Fibroblast of lung (primary cell): Measurements from ENCODE around the gene ELAVL1. TPM values are rescaled to one million over a fixed set of nuclear protein-coding genes. Genes with fewer than 3 reads are reported as not detected.

ENCODE experiments used
- DNase-seq, 2 donors: peaks; one replicate each; pipeline versions ENCODE4 v3.0.0 to v3.0.0-alpha.2; 2010; ENCODE audit warnings: low read depth in 2 of 2
- H2AFZ ChIP-seq: 2 replicates; pipeline ENCODE4 v1.5.1; 2012; ENCODE audit warnings: low read length, control low read depth, inconsistent platforms
- H3K27ac ChIP-seq: 2 replicates; pipeline ENCODE4 v1.5.1; 2011; ENCODE audit warnings: low read length, control low read depth; ENCODE audit not compliant: insufficient read depth
- H3K27me3 ChIP-seq: 2 replicates; pipeline ENCODE4 v1.5.1; 2011; ENCODE audit warnings: mild to moderate bottlenecking, low read length; ENCODE audit not compliant: control insufficient read depth, insufficient read depth
- H3K36me3 ChIP-seq: 2 replicates; pipeline ENCODE4 v1.5.1; 2011; ENCODE audit warnings: low read length; ENCODE audit not compliant: control insufficient read depth, insufficient read depth
- H3K4me1 ChIP-seq: 2 replicates; pipeline ENCODE4 v1.5.1; 2011; ENCODE audit warnings: low read length; ENCODE audit not compliant: control insufficient read depth, insufficient read depth; ENCODE audit errors: extremely low read depth
- H3K4me2 ChIP-seq: 2 replicates; pipeline ENCODE4 v1.5.1; 2011; ENCODE audit warnings: low read length, control low read depth; ENCODE audit not compliant: insufficient read depth; ENCODE audit errors: extremely low read depth
- H3K4me3 ChIP-seq, 4 experiments: fragments of 200-600 bp in 1 of 4; sonication (generic) in 1 of 4; replicated peaks in 1 of 4; 2 replicates each; pipeline ENCODE4 v1.5.1; 2011 to 2016; ENCODE audit warnings: low read length in 4 of 4, low read depth in 3 of 4, mild to moderate bottlenecking in 3 of 4, control low read depth in 2 of 4, inconsistent platforms in 1 of 4, mixed read lengths in 1 of 4; ENCODE audit not compliant: insufficient read depth in 1 of 4; ENCODE audit errors: control extremely low read depth in 1 of 4
- H3K79me2 ChIP-seq: 2 replicates; pipeline ENCODE4 v1.5.1; 2012; ENCODE audit warnings: mild to moderate bottlenecking, low read length, inconsistent platforms; ENCODE audit not compliant: control insufficient read depth, insufficient read depth
- H3K9ac ChIP-seq: 2 replicates; pipeline ENCODE4 v1.5.1; 2011; ENCODE audit warnings: mild to moderate bottlenecking, low read length, control low read depth; ENCODE audit not compliant: insufficient read depth
- H3K9me3 ChIP-seq: 2 replicates; pipeline ENCODE4 v1.5.1; 2012; ENCODE audit warnings: low read depth, low read length; ENCODE audit not compliant: control insufficient read depth, insufficient read depth
- H4K20me1 ChIP-seq: 2 replicates; pipeline ENCODE4 v1.5.1; 2011; ENCODE audit warnings: low read length; ENCODE audit not compliant: control insufficient read depth, insufficient read depth; ENCODE audit errors: extremely low read depth
- CTCF ChIP-seq, 2 donors: IDR thresholded peaks in 1 of 2; conservative IDR thresholded peaks in 1 of 2; 1 replicate in 1 of 2; 2 replicates in 1 of 2; pipeline ENCODE4 v1.5.1; 2011 to 2012; ENCODE audit warnings: low read length in 2 of 2, control low read depth in 1 of 2, inconsistent platforms in 1 of 2, low read depth in 1 of 2, mild to moderate bottlenecking in 1 of 2
- EZH2 ChIP-seq: IDR thresholded peaks from 2 replicates; pipeline ENCODE4 v1.5.1; 2012; ENCODE audit warnings: low read length, control low read depth, mild to moderate bottlenecking; ENCODE audit errors: missing control alignments
- polyA plus RNA-seq, 2 donors: library from polyadenylated mRNA; depleted of rRNA in 1 of 2; stranded (reverse) in 1 of 2; unstranded in 1 of 2; fragments of >200 nt; gene quantifications; 2 replicates each; pipeline ENCODE4 v1.2.1, GENCODE V29; 2011 to 2012; ENCODE audit warnings: missing spikeins in 1 of 2
- total RNA-seq: library from RNA; depleted of rRNA; stranded (reverse); fragments of >200 nt; gene quantifications from 2 replicates; pipeline ENCODE4 v1.2.1, GENCODE V29; 2014

ELAVL1 gene
- total and polyA plus RNA-seq, 2 donors (not counting 1 experiment from before 2014, with no cell fraction given): 15.2 to 61.6 TPM

- H3K4me3 ChIP-seq: no peak overlapping the region
- TF ChIP-seq EZH2: no peak
- TF ChIP-seq CTCF (conservative IDR thresholded peaks at IDR 0.05 in 1 of 2, IDR thresholded peaks at IDR 0.05 in 1 of 2; ENCODE audit: low read depth in 1 of 2, low read length in 2 of 2): no peak
- no peak overlapping the region for H3K9ac ChIP-seq
- no peaks in the 10 kb centered on the region for H3K4me1 ChIP-seq
- H4K20me1 ChIP-seq: peaks cover 2% of the 10 kb centered on the region
- no peak overlapping the region for H3K27ac ChIP-seq
- H3K9me3 ChIP-seq: no peaks in the 10 kb centered on the region
- H2AFZ ChIP-seq: no peak overlapping the region
- H3K4me2 ChIP-seq: no peak overlapping the region
- H3K36me3 ChIP-seq: peaks cover 13% of the 10 kb centered on the region
- DNase-seq: no peak
- no peaks in the 10 kb centered on the region for H3K79me2 ChIP-seq
- H3K27me3 ChIP-seq: no peaks in the 10 kb centered on the region
Observed at GRCh38 chr19:7969555-7969939, 35.9 kb downstream of the ELAVL1 start.

GRCh38 chr19:7968796-7969554 is 36.5 kb downstream of the ELAVL1 start:
- no peaks in the 10 kb centered on the region for H3K27me3 ChIP-seq
- H3K79me2 ChIP-seq: no peaks in the 10 kb centered on the region
- no peak overlapping the region for H3K4me2 ChIP-seq
- no peak overlapping the region for H3K9ac ChIP-seq
- no peak overlapping the region for H2AFZ ChIP-seq
- peaks cover 13% of the 10 kb centered on the region for H3K36me3 ChIP-seq
- TF ChIP-seq CTCF (conservative IDR thresholded peaks at IDR 0.05 in 1 of 2, IDR thresholded peaks at IDR 0.05 in 1 of 2; ENCODE audit: low read depth in 1 of 2, low read length in 2 of 2) (no peak), EZH2 (no peak)
- peaks cover 2% of the 10 kb centered on the region for H4K20me1 ChIP-seq
- H3K27ac ChIP-seq: no peak overlapping the region
- H3K9me3 ChIP-seq: no peaks in the 10 kb centered on the region
- no peak overlapping the region for H3K4me3 ChIP-seq
- peak in 1 of 2 donors; percentile 24 for DNase-seq
- no peaks in the 10 kb centered on the region for H3K4me1 ChIP-seq

GRCh38 chr19:7968008-7968795 is 37.2 kb downstream of the ELAVL1 start:
- Histone ChIP-seq H3K79me2 (no peaks in the 10 kb centered on the region), H3K9ac (no peak overlapping the region), H3K27me3 (no peaks in the 10 kb centered on the region), H3K9me3 (no peaks in the 10 kb centered on the region), H4K20me1 (peaks cover 2% of the 10 kb centered on the region), H3K4me3 (no peak overlapping the region), H3K27ac (no peak overlapping the region), H3K4me1 (no peaks in the 10 kb centered on the region), H3K36me3 (peaks cover 12% of the 10 kb centered on the region), H3K4me2 (no peak overlapping the region), H2AFZ (no peak overlapping the region)
- no peak for DNase-seq
- TF ChIP-seq EZH2 (no peak), CTCF (conservative IDR thresholded peaks at IDR 0.05 in 1 of 2, IDR thresholded peaks at IDR 0.05 in 1 of 2; ENCODE audit: low read depth in 1 of 2, low read length in 2 of 2) (no peak)
